ENCODE results near the gene UPK3A. TPM values are rescaled to one million over a fixed set of nuclear protein-coding genes. Genes with fewer than 3 reads are reported as not detected.

Gene UPK3A
- total RNA-seq, 1 donor from 2014 or later, result not detected

DNA sequence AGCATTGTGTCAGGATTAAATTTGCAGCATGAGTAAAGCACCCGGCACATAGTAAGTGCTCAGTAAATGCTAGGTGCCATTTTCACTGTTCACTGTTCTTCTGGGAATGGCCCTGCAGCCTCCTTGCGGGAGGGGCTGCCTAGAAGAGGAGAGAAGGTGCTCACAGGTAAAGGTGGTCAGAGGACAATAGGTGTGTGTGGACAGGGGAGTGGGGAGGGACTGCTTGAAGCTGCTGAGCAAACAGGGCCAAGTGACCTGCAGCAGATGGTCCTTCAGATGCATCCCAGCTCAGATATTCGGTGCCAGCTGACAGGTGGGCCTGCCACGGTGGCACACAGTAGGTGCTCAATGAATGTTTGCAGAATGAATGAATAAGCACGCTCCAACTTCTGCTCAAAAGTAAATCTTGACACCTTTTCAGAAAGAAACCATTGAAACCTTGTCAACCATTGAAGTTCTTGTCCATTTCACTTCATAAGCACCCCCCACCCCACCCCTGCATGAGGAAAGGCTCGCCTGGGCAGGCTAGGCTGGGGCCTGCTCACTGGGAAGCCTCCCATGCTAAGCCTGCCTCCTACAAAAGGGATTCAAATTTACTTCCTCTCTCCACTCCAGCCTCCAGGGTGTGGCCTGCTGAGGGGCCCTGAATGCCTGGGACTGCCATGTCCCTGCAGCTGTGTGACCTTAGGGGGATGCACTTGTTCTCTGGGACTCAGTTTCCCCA lies 45.6 kb upstream of the UPK3A start:
- Histone ChIP-seq H3K9me3 (ENCODE audit: insufficient read depth, low read depth, low read length) (no peaks in the 10 kb centered on the region), H3K36me3 (ENCODE audit: insufficient read depth, low read length) (no peaks in the 10 kb centered on the region), H3K79me2 (ENCODE audit: insufficient read depth, low read length) (peaks cover 22% of the 10 kb centered on the region), H3K27ac (ENCODE audit: low read depth, low read length) (no peak overlapping the region), H3K4me2 (ENCODE audit: low read length) (peak overlapping the region; percentile 99), H3K4me1 (ENCODE audit: insufficient read depth, low read length) (peaks cover 10% of the 10 kb centered on the region), H3K4me3 (ENCODE audit: insufficient read depth, low read depth, low read length) (no peak overlapping the region), H2AFZ (ENCODE audit: low read depth, low read length) (no peak overlapping the region), H3K9ac (ENCODE audit: low read length) (peak overlapping the region; percentile 81), H3K27me3 (ENCODE audit: insufficient read depth, low read length) (no peaks in the 10 kb centered on the region), H4K20me1 (ENCODE audit: insufficient read depth, low read length) (peaks cover 57% of the 10 kb centered on the region)
- no peak for DNase-seq (ENCODE audit: low read depth)
- Mint-ChIP-seq H3K4me1 (ENCODE audit: low read depth, unreplicated experiment) (peaks cover 13% of the 10 kb centered on the region), H3K36me3 (ENCODE audit: low read depth, unreplicated experiment) (peaks cover 7% of the 10 kb centered on the region), H3K27me3 (ENCODE audit: low read depth, unreplicated experiment) (no peaks in the 10 kb centered on the region), H3K4me3 (ENCODE audit: unreplicated experiment) (peak overlapping the region; percentile 96), H3K9me3 (ENCODE audit: unreplicated experiment) (no peaks in the 10 kb centered on the region), H3K27ac (ENCODE audit: unreplicated experiment) (peak overlapping the region; percentile 44)
- no peak for TF ChIP-seq EZH2 (IDR thresholded peaks at IDR 0.05; ENCODE audit: insufficient read depth, low read length)
- TF ChIP-seq, protein P1, sequence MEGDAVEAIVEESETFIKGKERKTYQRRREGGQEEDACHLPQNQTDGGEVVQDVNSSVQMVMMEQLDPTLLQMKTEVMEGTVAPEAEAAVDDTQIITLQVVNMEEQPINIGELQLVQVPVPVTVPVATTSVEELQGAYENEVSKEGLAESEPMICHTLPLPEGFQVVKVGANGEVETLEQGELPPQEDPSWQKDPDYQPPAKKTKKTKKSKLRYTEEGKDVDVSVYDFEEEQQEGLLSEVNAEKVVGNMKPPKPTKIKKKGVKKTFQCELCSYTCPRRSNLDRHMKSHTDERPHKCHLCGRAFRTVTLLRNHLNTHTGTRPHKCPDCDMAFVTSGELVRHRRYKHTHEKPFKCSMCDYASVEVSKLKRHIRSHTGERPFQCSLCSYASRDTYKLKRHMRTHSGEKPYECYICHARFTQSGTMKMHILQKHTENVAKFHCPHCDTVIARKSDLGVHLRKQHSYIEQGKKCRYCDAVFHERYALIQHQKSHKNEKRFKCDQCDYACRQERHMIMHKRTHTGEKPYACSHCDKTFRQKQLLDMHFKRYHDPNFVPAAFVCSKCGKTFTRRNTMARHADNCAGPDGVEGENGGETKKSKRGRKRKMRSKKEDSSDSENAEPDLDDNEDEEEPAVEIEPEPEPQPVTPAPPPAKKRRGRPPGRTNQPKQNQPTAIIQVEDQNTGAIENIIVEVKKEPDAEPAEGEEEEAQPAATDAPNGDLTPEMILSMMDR (IDR thresholded peaks at IDR 0.05; ENCODE audit: insufficient read depth, low read depth, low read length), result no peak
- FAIRE-seq, result no peak

DNA sequence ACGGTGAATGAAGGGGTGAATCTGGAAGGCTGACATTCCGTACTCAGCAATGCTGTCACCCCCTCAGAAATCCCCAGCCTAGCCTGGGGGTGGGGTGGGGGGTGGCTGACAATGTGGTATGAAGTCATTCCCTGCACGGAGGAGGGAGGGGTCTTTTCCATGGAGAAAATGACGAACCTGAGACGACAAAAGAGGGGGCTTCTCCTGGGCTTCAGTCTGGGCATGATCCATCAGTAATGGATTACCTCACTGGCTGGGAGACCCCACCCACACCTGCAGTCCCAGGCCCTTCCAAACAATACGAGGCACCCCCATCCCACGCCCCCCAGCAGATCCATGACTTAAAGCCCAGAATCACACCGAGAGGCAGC lies 45.1 kb upstream of the UPK3A start:
- Histone ChIP-seq H3K9me3 (ENCODE audit: insufficient read depth, low read depth, low read length) (no peaks in the 10 kb centered on the region), H3K4me3 (ENCODE audit: insufficient read depth, low read depth, low read length) (peak overlapping the region; percentile 71), H4K20me1 (ENCODE audit: insufficient read depth, low read length) (peaks cover 52% of the 10 kb centered on the region), H3K4me1 (ENCODE audit: insufficient read depth, low read length) (peaks cover 10% of the 10 kb centered on the region), H3K4me2 (ENCODE audit: low read length) (peak overlapping the region; percentile 99), H3K36me3 (ENCODE audit: insufficient read depth, low read length) (no peaks in the 10 kb centered on the region), H3K27ac (ENCODE audit: low read depth, low read length) (no peak overlapping the region), H3K27me3 (ENCODE audit: insufficient read depth, low read length) (no peaks in the 10 kb centered on the region), H3K9ac (ENCODE audit: low read length) (peak overlapping the region; percentile 81), H2AFZ (ENCODE audit: low read depth, low read length) (peak overlapping the region; percentile 60), H3K79me2 (ENCODE audit: insufficient read depth, low read length) (peaks cover 20% of the 10 kb centered on the region)
- peaks cover 13% of the 10 kb centered on the region for H3K4me1 Mint-ChIP-seq (ENCODE audit: low read depth, unreplicated experiment)
- peaks cover 6% of the 10 kb centered on the region for H3K36me3 Mint-ChIP-seq (ENCODE audit: low read depth, unreplicated experiment)
- TF ChIP-seq, protein P1 (IDR thresholded peaks at IDR 0.05; ENCODE audit: insufficient read depth, low read depth, low read length), result no peak
- no peak for TF ChIP-seq EZH2 (IDR thresholded peaks at IDR 0.05; ENCODE audit: insufficient read depth, low read length)
- FAIRE-seq, result no peak
- H3K9me3 Mint-ChIP-seq (ENCODE audit: unreplicated experiment), result no peaks in the 10 kb centered on the region
- DNase-seq (ENCODE audit: low read depth), result no peak
- H3K27me3 Mint-ChIP-seq (ENCODE audit: low read depth, unreplicated experiment), result no peaks in the 10 kb centered on the region
- H3K27ac Mint-ChIP-seq (ENCODE audit: unreplicated experiment), result no peak overlapping the region
- H3K4me3 Mint-ChIP-seq (ENCODE audit: unreplicated experiment), result peak overlapping the region; percentile 96
